Mucosa of rectum (tissue), 2 donors: ENCODE measurements around the gene SPTBN4.

Source experiments
- H3K27ac ChIP-seq, 2 donors: one replicate each; pipeline ENCODE4 v1.7.0; 2013; ENCODE audit warnings: inconsistent platforms in 2 of 2, low read depth in 2 of 2, low read length in 2 of 2
- H3K27me3 ChIP-seq, 2 donors: one replicate each; pipeline ENCODE4 v1.7.0; 2013; ENCODE audit warnings: low read length in 2 of 2; ENCODE audit not compliant: control insufficient read depth in 2 of 2, insufficient read depth in 2 of 2
- H3K36me3 ChIP-seq, 2 donors: one replicate each; pipeline ENCODE4 v1.7.0; 2013; ENCODE audit warnings: low read length in 2 of 2; ENCODE audit not compliant: control insufficient read depth in 2 of 2, insufficient read depth in 2 of 2
- H3K4me1 ChIP-seq, 2 donors: one replicate each; pipeline ENCODE4 v1.7.0; 2013; ENCODE audit warnings: low read length in 2 of 2, mild to moderate bottlenecking in 1 of 2; ENCODE audit not compliant: control insufficient read depth in 2 of 2, insufficient read depth in 2 of 2
- H3K4me3 ChIP-seq, 2 donors: one replicate each; pipeline ENCODE4 v1.7.0; 2013; ENCODE audit warnings: low read length in 2 of 2
- H3K9ac ChIP-seq, 2 donors: one replicate each; pipeline ENCODE4 v1.7.0; 2013; ENCODE audit warnings: low read length in 2 of 2, low read depth in 1 of 2, mild to moderate bottlenecking in 1 of 2
- H3K9me3 ChIP-seq, 2 donors: one replicate each; pipeline ENCODE4 v1.7.0; 2013; ENCODE audit warnings: low read length in 2 of 2; ENCODE audit not compliant: control insufficient read depth in 2 of 2
- donor health status: healthy.
- donor health status: Normal muscosa, but diverticular disease.

The SPTBN4 gene

GRCh38 chr19:40608957-40609356, 142.2 kb downstream of the SPTBN4 start:
- peaks cover 58 to 65% of the 10 kb centered on the region in 2 donors for H3K4me1 ChIP-seq
- H3K36me3 ChIP-seq: no peaks in the 10 kb centered on the region
- no peaks in the 10 kb centered on the region for H3K9me3 ChIP-seq
- H3K27me3 ChIP-seq: no peaks in the 10 kb centered on the region
- H3K9ac ChIP-seq: peak overlapping the region; percentile 75 to 82
- H3K27ac ChIP-seq: peak overlapping the region in 1 of 2 donors; percentile 92
- H3K4me3 ChIP-seq: peak overlapping the region; percentile 64 to 66

GRCh38 chr19:40609561-40610395, 143.0 kb downstream of the SPTBN4 start:
- H3K27ac ChIP-seq: peak overlapping the region; percentile 92
- peaks cover 50 to 57% of the 10 kb centered on the region in 2 donors for H3K4me1 ChIP-seq

GRCh38 chr19:40610396-40611064, 143.7 kb downstream of the SPTBN4 start:
- peak overlapping the region; percentile 64 to 71 for H3K4me3 ChIP-seq
- H3K9ac ChIP-seq: peak overlapping the region; percentile 63 to 79

More at GRCh38 chr19:40609561-40610395, 143.0 kb downstream of the SPTBN4 start:
- Histone ChIP-seq H3K27me3 (no peaks in the 10 kb centered on the region), H3K9ac (peak overlapping the region; percentile 75 to 82), H3K36me3 (no peaks in the 10 kb centered on the region), H3K9me3 (no peaks in the 10 kb centered on the region), H3K4me3 (peak overlapping the region; percentile 64 to 71)

GRCh38 chr19:40611096-40611495, 144.3 kb downstream of the SPTBN4 start:
- peaks cover 41 to 54% of the 10 kb centered on the region in 2 donors for H3K4me1 ChIP-seq
- H3K36me3 ChIP-seq: no peaks in the 10 kb centered on the region
- H3K9ac ChIP-seq: peak overlapping the region; percentile 63 to 79
- no peaks in the 10 kb centered on the region for H3K27me3 ChIP-seq
- peak overlapping the region in 1 of 2 donors; percentile 71 for H3K4me3 ChIP-seq
- peak overlapping the region; percentile 92 for H3K27ac ChIP-seq
- H3K9me3 ChIP-seq: no peaks in the 10 kb centered on the region

More at GRCh38 chr19:40610396-40611064, 143.7 kb downstream of the SPTBN4 start:
- H3K4me1 ChIP-seq: peaks cover 46 to 55% of the 10 kb centered on the region in 2 donors
- H3K27ac ChIP-seq: peak overlapping the region; percentile 92
- no peaks in the 10 kb centered on the region for H3K36me3 ChIP-seq
- no peaks in the 10 kb centered on the region for H3K9me3 ChIP-seq
- no peaks in the 10 kb centered on the region for H3K27me3 ChIP-seq

- Histone ChIP-seq H3K4me3 (no peak overlapping the region), H3K9ac (no peak overlapping the region), H3K9me3 (no peaks in the 10 kb centered on the region), H3K36me3 (no peaks in the 10 kb centered on the region), H3K4me1 (peaks cover 36 to 51% of the 10 kb centered on the region in 2 donors), H3K27ac (peak overlapping the region; percentile 92), H3K27me3 (no peaks in the 10 kb centered on the region)
These were observed 145.3 kb downstream of the SPTBN4 start for GRCh38 chr19:40611900-40612698.

GRCh38 chr19:40612831-40613689, 146.3 kb downstream of the SPTBN4 start:
- Histone ChIP-seq H3K27ac (peak overlapping the region; percentile 94 to 97), H3K27me3 (no peaks in the 10 kb centered on the region), H3K4me3 (peak overlapping the region; percentile 77 to 85), H3K9me3 (no peaks in the 10 kb centered on the region), H3K9ac (peak overlapping the region; percentile 91 to 92), H3K36me3 (peaks cover 0 to 3% of the 10 kb centered on the region in 2 donors), H3K4me1 (peaks cover 27 to 44% of the 10 kb centered on the region in 2 donors)

- H3K27me3 ChIP-seq: no peaks in the 10 kb centered on the region
- peak overlapping the region; percentile 94 to 97 for H3K27ac ChIP-seq
- H3K36me3 ChIP-seq: peaks cover 1 to 6% of the 10 kb centered on the region in 2 donors
- H3K4me3 ChIP-seq: peak overlapping the region; percentile 77 to 85
- peak overlapping the region; percentile 91 to 92 for H3K9ac ChIP-seq
- H3K9me3 ChIP-seq: no peaks in the 10 kb centered on the region
- H3K4me1 ChIP-seq: peaks cover 20 to 37% of the 10 kb centered on the region in 2 donors
These were observed 147.2 kb downstream of the SPTBN4 start for GRCh38 chr19:40613690-40614621.

- H3K36me3 ChIP-seq: peaks cover 10 to 15% of the 10 kb centered on the region in 2 donors
- no peaks in the 10 kb centered on the region for H3K9me3 ChIP-seq
- no peaks in the 10 kb centered on the region for H3K27me3 ChIP-seq
- peak overlapping the region; percentile 94 to 97 for H3K27ac ChIP-seq
- H3K4me1 ChIP-seq: peaks cover 14 to 31% of the 10 kb centered on the region in 2 donors
- H3K9ac ChIP-seq: peak overlapping the region; percentile 91 to 92
- peak overlapping the region; percentile 77 to 85 for H3K4me3 ChIP-seq
These were observed 148.0 kb downstream of the SPTBN4 start for GRCh38 chr19:40614622-40615411.
